Measurements from ENCODE around the gene LMF2.
"Not testable (repeated sequence)": the region's sequence is repeated elsewhere in the genome, so short reads cannot be mapped to it uniquely, and the experiment has no call there.

LMF2 gene

GRCh38 chr22:50507421-50507990, at the start of gene LMF2:
Gene LMF2 (minus strand): TSS chr22:50507702. CDS start chr22:50507675, 27 bp downstream.
- peak; percentile 89 for DNase-seq

- no peak for DNase-seq
Measured at GRCh38 chr22:50556703-50557102, 49.2 kb upstream of the LMF2 start.

GRCh38 chr22:50553310-50553709, 45.8 kb upstream of the LMF2 start:
- no peak for DNase-seq

- no peak for DNase-seq
Measured at GRCh38 chr22:50551160-50551752, 43.8 kb upstream of the LMF2 start.

- no peak for DNase-seq
Measured at GRCh38 chr22:50550395-50550794, 42.9 kb upstream of the LMF2 start.

- DNase-seq, result no peak
Measured at GRCh38 chr22:50548921-50549790, 41.7 kb upstream of the LMF2 start.

GRCh38 chr22:50548040-50548920, 40.8 kb upstream of the LMF2 start:
- no peak for DNase-seq

- no peak for DNase-seq
Measured at GRCh38 chr22:50547263-50547985, 39.9 kb upstream of the LMF2 start.

GRCh38 chr22:50546326-50547262, 39.1 kb upstream of the LMF2 start:
- no peak for DNase-seq

- no peak for DNase-seq
Measured at GRCh38 chr22:50545522-50546325, 38.2 kb upstream of the LMF2 start, which contains the start of gene KLHDC7B. Gene KLHDC7B (plus strand): TSS chr22:50545899. CDS start chr22:50546244, 345 bp downstream.

GRCh38 chr22:50544746-50545253, 37.3 kb upstream of the LMF2 start:
- DNase-seq, result no peak

- no peak for DNase-seq
Measured at GRCh38 chr22:50544078-50544745, 36.7 kb upstream of the LMF2 start.

GRCh38 chr22:50542416-50542927, 35.0 kb upstream of the LMF2 start:
- no peak for DNase-seq

GRCh38 chr22:50541667-50542026, 34.1 kb upstream of the LMF2 start:
- DNase-seq, result not testable (repeated sequence)

- no peak for DNase-seq
Measured at GRCh38 chr22:50540381-50540780, 32.9 kb upstream of the LMF2 start.

GRCh38 chr22:50537765-50538164, 30.3 kb upstream of the LMF2 start:
- no peak for DNase-seq

- DNase-seq, result no peak
Measured at GRCh38 chr22:50536226-50536625, 28.7 kb upstream of the LMF2 start.

- no peak for DNase-seq
Measured at GRCh38 chr22:50535113-50535512, 27.6 kb upstream of the LMF2 start.
